Endothelial cell of umbilical vein (primary cell): ENCODE measurements around the gene NOTCH2NLA.
"Not testable (repeated sequence)": the region's sequence is repeated elsewhere in the genome, so short reads cannot be mapped to it uniquely, and the experiment has no call there.

Source experiments
- CTCF ChIP-seq, 2 donors: IDR thresholded peaks; 1 replicate in 1 of 2; 2 replicates in 1 of 2; pipeline ENCODE4 v1.5.1; 2011; ENCODE audit warnings: low read length in 2 of 2, mild to moderate bottlenecking in 2 of 2, moderate library complexity in 2 of 2, control low read depth in 1 of 2, inconsistent platforms in 1 of 2, low read depth in 1 of 2; ENCODE audit not compliant: insufficient read depth in 1 of 2; ENCODE audit errors: extremely low read depth in 1 of 2
- EZH2 ChIP-seq: IDR thresholded peaks from 2 replicates; pipeline ENCODE4 v1.6.1; 2012; ENCODE audit warnings: borderline replicate concordance, low read depth, mild to moderate bottlenecking, moderate library complexity, low read length, inconsistent platforms; ENCODE audit not compliant: severe bottlenecking
- JUN ChIP-seq: IDR thresholded peaks from 2 replicates; pipeline ENCODE4 v1.6.1; 2011; ENCODE audit warnings: borderline replicate concordance, low read depth; ENCODE audit not compliant: insufficient read length, insufficient read depth
- MAX ChIP-seq: IDR thresholded peaks from 2 replicates; pipeline ENCODE4 v1.6.1; 2011; ENCODE audit not compliant: insufficient read depth, insufficient read length
- MYC ChIP-seq: IDR thresholded peaks from one replicate; pipeline ENCODE4 v1.6.1; 2011; ENCODE audit warnings: mild to moderate bottlenecking, low read depth, low read length
- POLR2A ChIP-seq: IDR thresholded peaks from 2 replicates; pipeline ENCODE4 v1.6.1; 2012; ENCODE audit warnings: low read depth, mild to moderate bottlenecking, control low read depth, low read length
- POLR2AphosphoS5 ChIP-seq: IDR thresholded peaks from 2 replicates; pipeline ENCODE4 v1.6.1; 2012; ENCODE audit warnings: low read depth, mild to moderate bottlenecking, control low read depth, low read length, moderate library complexity; ENCODE audit not compliant: insufficient read depth

- TF ChIP-seq CTCF (IDR thresholded peaks at IDR 0.05; ENCODE audit: extremely low read depth in 1 of 2, insufficient read depth in 1 of 2, low read depth in 1 of 2, low read length in 2 of 2); POLR2AphosphoS5; MYC; POLR2A; EZH2; MAX; JUN: not testable (repeated sequence)
Measured at GRCh38 chr1:146272734-146273133, 43.9 kb upstream of the NOTCH2NLA start.
